IMR-90 (cell line): ENCODE results near the gene MUC21. TPM values are rescaled to one million over a fixed set of nuclear protein-coding genes. Genes with fewer than 3 reads are reported as not detected.

Experiments used
- ATAC-seq: fragments of 200-7000 bp; cut with Tn5 transposase; 2 replicates; pipeline ENCODE4 v1.9.1; 2020; ENCODE audit warnings: low read depth, mild to moderate bottlenecking, moderate library complexity
- BruUV-seq: library from RNA; stranded (reverse); fragments of 400-500 nt; replicated peaks from 2 replicates; lab custom pipeline; 2021; lab: Mats Ljungman, UMichigan
- CTCF ChIA-PET: fragments of 300-600 bp; formaldehyde crosslinking; extraction: SDS; loops from one replicate; lab custom pipeline; 2021; ENCODE audit warnings: antibody characterized with exemption; lab: Yijun Ruan, JAX
- POLR2A ChIA-PET: fragments of 300-600 bp; sonication (Branson Sonifier 250); formaldehyde crosslinking; loops from one replicate; lab custom pipeline; 2022; ENCODE audit warnings: antibody characterized with exemption; ENCODE audit not compliant: unreplicated experiment; lab: Charles Lee
- DNase-seq: peaks from one replicate; pipeline ENCODE4 v3.0.0; 2013
- H2AFZ ChIP-seq: replicated peaks from 2 replicates; pipeline ENCODE3; 2013; ENCODE audit warnings: low read length, mild to moderate bottlenecking; ENCODE audit not compliant: poor library complexity
- H2AK5ac ChIP-seq: 2 replicates; pipeline ENCODE4 v1.6.1; 2013; ENCODE audit warnings: low read depth, low read length, inconsistent platforms
- H2AK9ac ChIP-seq: replicated peaks from 2 replicates; pipeline ENCODE3; 2013; ENCODE audit warnings: mild to moderate bottlenecking, low read depth, low read length, moderate library complexity; ENCODE audit not compliant: poor library complexity
- H2BK120ac ChIP-seq: 2 replicates; pipeline ENCODE4 v1.6.1; 2013; ENCODE audit warnings: low read depth, low read length, inconsistent platforms
- H2BK15ac ChIP-seq: 3 replicates; pipeline ENCODE4 v1.6.1; 2013; ENCODE audit warnings: low read depth, low read length, inconsistent platforms
- H2BK20ac ChIP-seq: 2 replicates; pipeline ENCODE4 v1.6.1; 2013; ENCODE audit warnings: low read depth, mild to moderate bottlenecking, inconsistent platforms, low read length, moderate library complexity
- H2BK5ac ChIP-seq: 2 replicates; pipeline ENCODE4 v1.6.1; 2013; ENCODE audit warnings: mild to moderate bottlenecking, low read depth, low read length, inconsistent platforms; ENCODE audit not compliant: poor library complexity, severe bottlenecking
- H3K14ac ChIP-seq: replicated peaks from 2 replicates; pipeline ENCODE4 v1.6.1; 2013; ENCODE audit warnings: low read depth, low read length, inconsistent platforms
- H3K18ac ChIP-seq: 2 replicates; pipeline ENCODE4 v1.6.1; 2013; ENCODE audit warnings: low read depth, low read length, control low read depth
- H3K23ac ChIP-seq: 2 replicates; pipeline ENCODE4 v1.6.1; 2013; ENCODE audit warnings: low read depth, low read length, inconsistent platforms
- H3K27ac ChIP-seq: 2 replicates; pipeline ENCODE4 v1.5.1; 2013; ENCODE audit warnings: mild to moderate bottlenecking, control low read depth, low read length; ENCODE audit not compliant: insufficient read depth
- H3K27me3 ChIP-seq: 2 replicates; pipeline ENCODE4 v1.6.1; 2013; ENCODE audit warnings: low read length; ENCODE audit not compliant: control insufficient read depth, insufficient read depth
- H3K36me3 ChIP-seq: 2 replicates; pipeline ENCODE4 v1.6.1; 2013; ENCODE audit warnings: low read length, mixed read lengths; ENCODE audit not compliant: control insufficient read depth, insufficient read depth
- H3K4ac ChIP-seq: 2 replicates; pipeline ENCODE4 v1.6.1; 2013; ENCODE audit warnings: low read depth, low read length, inconsistent platforms
- H3K4me1 ChIP-seq: 2 replicates; pipeline ENCODE4 v1.6.1; 2013; ENCODE audit warnings: low read length, mixed read lengths; ENCODE audit not compliant: control insufficient read depth, insufficient read depth
- H3K4me2 ChIP-seq: 2 replicates; pipeline ENCODE4 v1.6.1; 2013; ENCODE audit warnings: low read depth, mild to moderate bottlenecking, control low read depth, low read length, moderate library complexity
- H3K4me3 ChIP-seq: 2 replicates; pipeline ENCODE4 v1.5.1; 2013; ENCODE audit warnings: low read depth, mild to moderate bottlenecking, control low read depth, low read length, moderate library complexity; ENCODE audit not compliant: insufficient read depth
- H3K56ac ChIP-seq: 2 replicates; pipeline ENCODE4 v1.6.1; 2013; ENCODE audit warnings: low read length, inconsistent platforms; ENCODE audit not compliant: insufficient read depth; ENCODE audit errors: extremely low read depth
- H3K79me1 ChIP-seq, 2 experiments: 2 replicates each; pipeline ENCODE4 v1.6.1; 2013; ENCODE audit warnings: low read length in 2 of 2, inconsistent platforms in 1 of 2, low read depth in 1 of 2
- H3K9ac ChIP-seq: 2 replicates; pipeline ENCODE4 v1.6.1; 2013; ENCODE audit warnings: low read depth, low read length, control low read depth
- H3K9me1 ChIP-seq: 2 replicates; pipeline ENCODE4 v1.6.1; 2013; ENCODE audit warnings: low read length, inconsistent platforms; ENCODE audit not compliant: insufficient read depth
- H3K9me3 ChIP-seq: 2 replicates; pipeline ENCODE4 v1.6.1; 2013; ENCODE audit warnings: low read length; ENCODE audit not compliant: control insufficient read depth, insufficient read depth
- H4K20me1 ChIP-seq: 2 replicates; pipeline ENCODE4 v1.6.1; 2013; ENCODE audit warnings: low read length, inconsistent platforms; ENCODE audit not compliant: insufficient read depth
- H4K5ac ChIP-seq: 2 replicates; pipeline ENCODE4 v1.6.1; 2013; ENCODE audit warnings: mild to moderate bottlenecking, low read depth, low read length, control low read depth
- H4K8ac ChIP-seq, 2 experiments: 2 replicates each; pipeline ENCODE4 v1.6.1; 2013; ENCODE audit warnings: low read depth in 2 of 2, low read length in 2 of 2, control low read depth in 1 of 2, inconsistent platforms in 1 of 2
- H4K91ac ChIP-seq: 2 replicates; pipeline ENCODE4 v1.6.1; 2013; ENCODE audit warnings: low read depth, low read length, inconsistent platforms; ENCODE audit not compliant: insufficient read depth
- BHLHE40 ChIP-seq: fragments of 150-350 bp; IDR thresholded peaks from 2 replicates; pipeline ENCODE4 v1.6.1; 2016; ENCODE audit warnings: mild to moderate bottlenecking, low read depth, low read length
- ELK1 ChIP-seq: fragments of 150-350 bp; IDR thresholded peaks from 2 replicates; pipeline ENCODE4 v1.6.1; 2016; ENCODE audit warnings: low read depth, mild to moderate bottlenecking, low read length, moderate library complexity, borderline replicate concordance
- MAFK ChIP-seq: IDR thresholded peaks from 2 replicates; pipeline ENCODE4 v1.6.1; 2012; ENCODE audit warnings: low read depth, low read length, improper control_type of control experiment
- MAZ ChIP-seq: IDR thresholded peaks from 2 replicates; pipeline ENCODE4 v1.6.1; 2012; ENCODE audit warnings: low read depth, mild to moderate bottlenecking, low read length, improper control_type of control experiment, moderate library complexity, borderline replicate concordance
- MXI1 ChIP-seq: IDR thresholded peaks from 2 replicates; pipeline ENCODE4 v1.6.1; 2012; ENCODE audit warnings: low read depth, mild to moderate bottlenecking, low read length, moderate library complexity, borderline replicate concordance
- NFE2L2 ChIP-seq: fragments of 150-350 bp; IDR thresholded peaks from 2 replicates; pipeline ENCODE4 v1.6.1; 2016; ENCODE audit warnings: low read depth, mild to moderate bottlenecking, low read length
- POLR2A ChIP-seq: IDR thresholded peaks from 2 replicates; pipeline ENCODE4 v1.6.1; 2012; ENCODE audit warnings: mild to moderate bottlenecking, low read depth, low read length
- RAD21 ChIP-seq: IDR thresholded peaks from 2 replicates; pipeline ENCODE4 v1.6.1; 2012; ENCODE audit warnings: low read length, improper control_type of control experiment
- WGBS, 2 experiments: methylation state at CpG; one replicate each; pipeline versions ENCODE4 v1.1.5 to v1.1.7; 2013; ENCODE audit warnings: missing lambda C conversion rate in 2 of 2; ENCODE audit not compliant: insufficient read length in 1 of 2; ENCODE audit errors: extremely low coverage in 2 of 2; 5-methylcytosine and 5-hydroxymethylcytosine counted together
- dilution Hi-C: fragments of 300-500 bp; cut with HindIII; formaldehyde crosslinking; loops from one replicate; pipeline ENCODE4 v1.14.3; 2018; ENCODE audit warnings: low sequenced_read_pairs; ENCODE audit not compliant: unreplicated experiment
- in situ Hi-C: fragments of 300-500 bp; cut with MboI; formaldehyde crosslinking; loops from 3 replicates; pipeline ENCODE4 v1.14.3; 2019; ENCODE audit warnings: low sequenced_read_pairs, inconsistent platforms, mixed read lengths
- intact Hi-C: fragments of 100-400 bp; cut with micrococcal nuclease; formaldehyde crosslinking; loops from 2 replicates; pipeline ENCODE4 v1.10.0; 2022
- polyA plus RNA-seq, 3 experiments: library from polyadenylated mRNA; depleted of rRNA; stranded (reverse); fragments of >200 nt; gene quantifications; 2 replicates each; pipeline ENCODE4 v1.2.3, GENCODE V29; 2012; ENCODE audit warnings: low replicate concordance in 1 of 3
- total RNA-seq: library from RNA; depleted of rRNA; stranded (reverse); fragments of >200 nt; gene quantifications from 2 replicates; pipeline ENCODE4 v1.2.3, GENCODE V29; 2012

MUC21 gene
- total and polyA plus RNA-seq, 2 of the 4 experiments (the other 2 are of a cell fraction) = not detected

- H2AK5ac ChIP-seq = no peak overlapping the region
- no peaks in the 10 kb centered on the region for H3K36me3 ChIP-seq
- H2BK5ac ChIP-seq = no peak overlapping the region
- in situ Hi-C loops = no loop called here
- peaks cover 7% of the 10 kb centered on the region for H3K27me3 ChIP-seq
- no peaks in the 10 kb centered on the region for H4K20me1 ChIP-seq
- 0 out of 2 replicates have a peak, but pooled peaks cover 2% of the 10 kb centered on the region for H3K9me3 ChIP-seq
- no peak overlapping the region for H2AFZ ChIP-seq
- H3K4me1 ChIP-seq = no peaks in the 10 kb centered on the region
- no peak overlapping the region for H3K56ac ChIP-seq
- no peaks in the 10 kb centered on the region for H3K79me1 ChIP-seq
- BruUV-seq = no TSS peak
- no peak overlapping the region for H3K4me2 ChIP-seq
- no peak for DNase-seq
- H2BK15ac ChIP-seq = no peak overlapping the region
- H2BK20ac ChIP-seq = no peak overlapping the region
- POLR2A ChIA-PET = no interaction called here
- dilution Hi-C loops = no loop called here
- no peak overlapping the region for H3K23ac ChIP-seq
- no peak overlapping the region for H4K91ac ChIP-seq
- no peak overlapping the region for H4K8ac ChIP-seq
- H2BK120ac ChIP-seq = no peak overlapping the region
- H3K14ac ChIP-seq = no peak overlapping the region
- no peak overlapping the region for H4K5ac ChIP-seq
- ATAC-seq = no peak
- no peak overlapping the region for H3K4me3 ChIP-seq
- H2AK9ac ChIP-seq = no peak overlapping the region
- TF ChIP-seq RAD21 = no peak
- no peak for TF ChIP-seq POLR2A
- TF ChIP-seq MXI1 = no peak
- no peak for TF ChIP-seq MAZ
- TF ChIP-seq ELK1 = no peak
- TF ChIP-seq MAFK = no peak
- no peak for TF ChIP-seq NFE2L2
- no peak for TF ChIP-seq BHLHE40
- CTCF ChIA-PET = no interaction called here
- no peaks in the 10 kb centered on the region for H3K9me1 ChIP-seq
- H3K18ac ChIP-seq = no peak overlapping the region
- intact Hi-C loops = no loop called here
- WGBS, 2 experiments = 60% methylated on average over 1 of the region's 6 CpGs; no CpG with 5 or more reads in 1 of the 2 experiments
- no peak overlapping the region for H3K4ac ChIP-seq
- H3K27ac ChIP-seq = no peak overlapping the region
- H3K9ac ChIP-seq = no peak overlapping the region
These were observed 47.6 kb downstream of the MUC21 start for GRCh38 chr6:31031095-31031494.
